GM13977 (cell line): ENCODE results near the gene USP22.

Experiments used
- DNase-seq: peaks from one replicate; pipeline ENCODE4 v3.0.0; 2012; ENCODE audit warnings: low spot score
- in situ Hi-C: fragments of 300-500 bp; cut with MboI; formaldehyde crosslinking; loops from one replicate; pipeline ENCODE4 v1.12.0; 2022; ENCODE audit warnings: low sequenced_read_pairs, low pct_unique_long_range_greater_than_20kb, mixed read lengths, inconsistent platforms; ENCODE audit not compliant: unreplicated experiment
- TF ChIP-seq, protein P1 (sequence below): IDR thresholded peaks from 2 replicates; pipeline ENCODE4 v1.5.1; 2012; ENCODE audit warnings: mild to moderate bottlenecking, control low read depth; ENCODE audit not compliant: insufficient read depth; ENCODE audit errors: extremely low read depth, missing control alignments

USP22 gene

GRCh38 chr17:21037117-21037803 lies 5.6 kb downstream of the USP22 start:
- DNase-seq: no peak
- TF ChIP-seq, protein P1, sequence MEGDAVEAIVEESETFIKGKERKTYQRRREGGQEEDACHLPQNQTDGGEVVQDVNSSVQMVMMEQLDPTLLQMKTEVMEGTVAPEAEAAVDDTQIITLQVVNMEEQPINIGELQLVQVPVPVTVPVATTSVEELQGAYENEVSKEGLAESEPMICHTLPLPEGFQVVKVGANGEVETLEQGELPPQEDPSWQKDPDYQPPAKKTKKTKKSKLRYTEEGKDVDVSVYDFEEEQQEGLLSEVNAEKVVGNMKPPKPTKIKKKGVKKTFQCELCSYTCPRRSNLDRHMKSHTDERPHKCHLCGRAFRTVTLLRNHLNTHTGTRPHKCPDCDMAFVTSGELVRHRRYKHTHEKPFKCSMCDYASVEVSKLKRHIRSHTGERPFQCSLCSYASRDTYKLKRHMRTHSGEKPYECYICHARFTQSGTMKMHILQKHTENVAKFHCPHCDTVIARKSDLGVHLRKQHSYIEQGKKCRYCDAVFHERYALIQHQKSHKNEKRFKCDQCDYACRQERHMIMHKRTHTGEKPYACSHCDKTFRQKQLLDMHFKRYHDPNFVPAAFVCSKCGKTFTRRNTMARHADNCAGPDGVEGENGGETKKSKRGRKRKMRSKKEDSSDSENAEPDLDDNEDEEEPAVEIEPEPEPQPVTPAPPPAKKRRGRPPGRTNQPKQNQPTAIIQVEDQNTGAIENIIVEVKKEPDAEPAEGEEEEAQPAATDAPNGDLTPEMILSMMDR: no peak
- in situ Hi-C loops: no loop called here

GRCh38 chr17:21036361-21036881 lies 6.4 kb downstream of the USP22 start:
- DNase-seq: no peak
- in situ Hi-C loops: no loop called here
- TF ChIP-seq, protein P1: no peak

- no peak for DNase-seq
- in situ Hi-C loops: no loop called here
- TF ChIP-seq, protein P1: no peak
Observed at GRCh38 chr17:21035406-21035805, 7.4 kb downstream of the USP22 start.

DNA sequence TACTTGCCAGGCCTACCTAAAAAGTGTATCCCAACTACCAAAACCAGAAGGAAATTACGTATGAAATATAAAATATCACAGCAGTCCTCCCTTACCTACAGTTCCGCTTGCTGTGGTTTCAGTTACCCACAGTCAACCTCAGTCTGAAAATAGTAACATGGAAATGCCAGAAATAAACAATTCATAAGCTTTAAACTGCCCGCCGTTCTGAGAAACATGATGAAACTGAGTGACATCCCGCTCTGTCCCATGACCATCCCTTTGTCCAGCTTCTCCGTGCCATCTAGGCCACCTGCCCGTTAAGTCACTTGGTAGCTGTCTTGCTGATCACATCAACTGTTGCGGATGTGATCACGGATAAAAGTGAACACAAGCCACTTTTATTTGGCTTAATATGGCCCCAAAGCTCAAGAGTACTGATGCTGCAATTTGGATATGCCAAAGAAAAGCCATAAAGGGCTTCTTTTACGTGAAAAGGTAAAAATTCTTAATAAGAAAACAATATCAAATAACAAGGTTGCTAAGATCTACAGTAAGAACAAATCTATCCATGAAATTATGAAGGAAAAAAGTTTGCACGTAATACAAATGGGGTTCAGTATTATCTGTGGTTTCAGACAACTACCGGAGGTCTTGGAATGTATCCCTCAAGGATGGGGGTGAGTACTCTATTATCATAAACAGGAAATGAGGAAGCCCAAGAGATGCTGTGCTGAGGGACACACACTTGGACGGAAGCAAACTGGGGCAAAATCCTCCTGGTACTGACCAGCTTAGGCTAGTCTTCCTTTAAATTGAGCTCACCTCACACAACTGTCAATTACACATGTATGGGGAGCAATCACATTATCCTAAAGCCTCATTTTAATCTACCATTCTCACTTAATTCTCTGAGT lies 8.2 kb downstream of the USP22 start:
- in situ Hi-C loops: no loop called here
- no peak for DNase-seq
- TF ChIP-seq, protein P1: no peak

DNA sequence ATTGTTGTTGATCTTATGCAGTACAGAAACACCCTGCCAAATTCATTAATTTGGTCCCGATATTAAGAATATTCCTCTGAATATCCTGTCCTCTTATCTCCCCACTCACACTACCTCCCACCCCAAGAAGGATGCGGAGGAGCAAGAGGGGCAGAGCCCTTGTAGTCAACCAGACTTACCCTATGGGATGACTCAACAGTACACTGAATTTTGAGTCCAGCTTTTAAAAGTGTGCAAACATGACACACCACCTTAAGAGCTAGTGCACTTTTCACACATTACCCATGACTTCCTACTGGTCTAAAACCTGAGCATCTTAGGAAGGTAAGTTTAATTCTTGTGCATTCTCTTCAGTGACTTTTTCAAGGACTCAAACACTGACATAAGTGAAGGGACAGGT lies 9.5 kb downstream of the USP22 start:
- DNase-seq: no peak
- in situ Hi-C loops: no loop called here
- TF ChIP-seq, protein P1: no peak

GRCh38 chr17:21031756-21032396 lies 10.9 kb downstream of the USP22 start:
- TF ChIP-seq, protein P1: no peak
- DNase-seq: no peak
- in situ Hi-C loops: no loop called here
